ENCODE measurements around the gene PPP2CA.
"Not testable (repeated sequence)": the region's sequence is repeated elsewhere in the genome, so short reads cannot be mapped to it uniquely, and the experiment has no call there.

The PPP2CA gene

GRCh38 chr5:134225780-134226440 lies at the start of gene PPP2CA:
Gene PPP2CA (minus strand): TSS chr5:134226073. CDS start chr5:134225861, 212 bp downstream.
- peak; percentile 97 for DNase-seq (ENCODE audit: low spot score)

GRCh38 chr5:134273642-134274395 lies 47.9 kb upstream of the PPP2CA start:
- DNase-seq (ENCODE audit: low spot score): no peak

- DNase-seq (ENCODE audit: low spot score): no peak
These were observed 45.2 kb upstream of the PPP2CA start for GRCh38 chr5:134271059-134271458.

GRCh38 chr5:134268919-134269318 lies 43.0 kb upstream of the PPP2CA start:
- DNase-seq (ENCODE audit: low spot score): no peak

- DNase-seq (ENCODE audit: low spot score): no peak
These were observed 42.2 kb upstream of the PPP2CA start for GRCh38 chr5:134268019-134268601.

GRCh38 chr5:134267366-134268018 lies 41.6 kb upstream of the PPP2CA start:
- DNase-seq (ENCODE audit: low spot score): no peak

- no peak for DNase-seq (ENCODE audit: low spot score)
These were observed 37.9 kb upstream of the PPP2CA start for GRCh38 chr5:134263801-134264200.

GRCh38 chr5:134262629-134263028 lies 36.8 kb upstream of the PPP2CA start:
- not testable (repeated sequence) for DNase-seq (ENCODE audit: low spot score)

- no peak for DNase-seq (ENCODE audit: low spot score)
These were observed 33.0 kb upstream of the PPP2CA start for GRCh38 chr5:134258896-134259295.

- no peak for DNase-seq (ENCODE audit: low spot score)
These were observed 31.3 kb upstream of the PPP2CA start for GRCh38 chr5:134257176-134257575.

- DNase-seq (ENCODE audit: low spot score): no peak
These were observed 29.7 kb upstream of the PPP2CA start for GRCh38 chr5:134255418-134256150.

GRCh38 chr5:134253368-134254153 lies 27.7 kb upstream of the PPP2CA start:
- not testable (repeated sequence) for DNase-seq (ENCODE audit: low spot score)

GRCh38 chr5:134252671-134253070 lies 26.8 kb upstream of the PPP2CA start:
- no peak for DNase-seq (ENCODE audit: low spot score)

GRCh38 chr5:134250949-134251348 lies 25.1 kb upstream of the PPP2CA start:
- DNase-seq (ENCODE audit: low spot score): no peak

- DNase-seq (ENCODE audit: low spot score): no peak
These were observed 23.9 kb upstream of the PPP2CA start for GRCh38 chr5:134249469-134250379.

- DNase-seq (ENCODE audit: low spot score): no peak
These were observed 22.4 kb upstream of the PPP2CA start for GRCh38 chr5:134248256-134248655.

GRCh38 chr5:134247428-134248224 lies 21.8 kb upstream of the PPP2CA start:
- no peak for DNase-seq (ENCODE audit: low spot score)

- DNase-seq (ENCODE audit: low spot score): no peak
These were observed 21.0 kb upstream of the PPP2CA start for GRCh38 chr5:134246771-134247427.

- DNase-seq (ENCODE audit: low spot score): no peak
These were observed 19.8 kb upstream of the PPP2CA start for GRCh38 chr5:134245692-134246091.

All from D341Med (cell line).